Measurements from ENCODE around the gene CARTPT. TPM values are rescaled to one million over a fixed set of nuclear protein-coding genes. Genes with fewer than 3 reads are reported as not detected.

Gene CARTPT
- total and polyA plus RNA-seq, 2 of the 8 experiments (the other 6 are each of a cell fraction or from before 2014, with no cell fraction given): not detected

GRCh38 chr5:71744009-71744790, 25.1 kb downstream of the CARTPT start:
- no peak overlapping the region for H2AK5ac ChIP-seq (ENCODE audit: low read depth, low read length)
- DNase-seq (ENCODE audit: low read depth in 1 of 2, low spot score in 2 of 2) (no peak), FAIRE-seq (no peak)
- H3K9me3 ChIP-seq (ENCODE audit: insufficient read depth in 2 of 2, low read depth in 1 of 2, low read length in 1 of 2): no peaks in the 10 kb centered on the region
- H4K5ac ChIP-seq (ENCODE audit: insufficient read length, low read depth, low read length): no peak overlapping the region
- no peak overlapping the region for H3K9ac ChIP-seq (replicated peaks in 1 of 4; ENCODE audit: extremely low read depth in 1 of 4, low read depth in 3 of 4, low read length in 3 of 4)
- no peak overlapping the region for H2BK15ac ChIP-seq (ENCODE audit: low read length)
- no peak overlapping the region for H2BK20ac ChIP-seq (ENCODE audit: low read length)
- H3K18ac ChIP-seq (ENCODE audit: extremely low read depth, low read length): no peak overlapping the region
- POLR2A ChIA-PET (ENCODE audit: partially characterized antibody): no interaction called here
- no peak overlapping the region for H2BK5ac ChIP-seq (ENCODE audit: low read depth, low read length)
- H3K4me3 ChIP-seq (ENCODE audit: extremely low read depth in 1 of 4, insufficient read depth in 2 of 4, low read depth in 3 of 4, low read length in 4 of 4): no peak overlapping the region
- no peak overlapping the region for H3K4ac ChIP-seq (replicated peaks; ENCODE audit: insufficient read length, low read depth, low read length)
- H3K4me1 ChIP-seq (replicated peaks in 1 of 4; ENCODE audit: control insufficient read depth in 3 of 4, insufficient read depth in 4 of 4, low read length in 3 of 4): no peaks in the 10 kb centered on the region
- H3K79me2 ChIP-seq (ENCODE audit: control insufficient read depth in 1 of 2, insufficient read depth in 2 of 2, low read length in 2 of 2): no peaks in the 10 kb centered on the region
- 85% methylated on average over 7 of the region's 7 CpGs; no CpG with 5 or more reads in 1 of the 2 experiments for WGBS, 2 experiments (ENCODE audit: extremely low coverage in 1 of 2, insufficient coverage in 1 of 2, insufficient read length in 1 of 2, insufficient replicate concordance in 2 of 2, low coverage in 1 of 2, low lambda C conversion rate in 2 of 2, missing lambda C conversion rate in 1 of 2)
- no peaks in the 10 kb centered on the region for H3K23me2 ChIP-seq (ENCODE audit: low read depth, low read length)
- H3K79me1 ChIP-seq (ENCODE audit: low read depth, low read length): no peaks in the 10 kb centered on the region
- H3K14ac ChIP-seq (ENCODE audit: insufficient read length): no peak overlapping the region
- H4K8ac ChIP-seq (ENCODE audit: extremely low read depth, insufficient read depth, low read length): no peak overlapping the region
- H3K23ac ChIP-seq (ENCODE audit: insufficient read length): no peak overlapping the region
- CTCF ChIA-PET (ENCODE audit: partially characterized antibody): interaction anchor here (1.4 kb wide), 1 partner anchor 144 kb away, joined by 3 read pairs; no protein-coding TSS in a partner anchor
- H3K56ac ChIP-seq (replicated peaks; ENCODE audit: insufficient read length, low read depth, low read length): no peak overlapping the region
- H2AFZ ChIP-seq (ENCODE audit: low read length): no peak overlapping the region
- no peak overlapping the region for H3K27ac ChIP-seq (ENCODE audit: low read depth, low read length)
- H3K27me3 ChIP-seq (replicated peaks in 1 of 4; ENCODE audit: control insufficient read depth in 3 of 4, extremely low read depth in 1 of 4, insufficient read depth in 3 of 4, low read length in 3 of 4): no peaks in the 10 kb centered on the region
- H2BK12ac ChIP-seq (ENCODE audit: low read depth, low read length): no peak overlapping the region
- H2BK120ac ChIP-seq (replicated peaks; ENCODE audit: low read depth, low read length): no peak overlapping the region
- no peak overlapping the region for H4K91ac ChIP-seq (replicated peaks; ENCODE audit: insufficient read length, low read length)
- H4K20me1 ChIP-seq (replicated peaks in 1 of 2; ENCODE audit: control insufficient read depth in 1 of 2, insufficient read depth in 2 of 2, low read length in 2 of 2): no peaks in the 10 kb centered on the region
- no peaks in the 10 kb centered on the region for H3K36me3 ChIP-seq (ENCODE audit: control insufficient read depth in 2 of 4, insufficient read depth in 4 of 4, low read length in 3 of 4)
- no peak overlapping the region for H3K4me2 ChIP-seq (ENCODE audit: insufficient read depth in 1 of 2, low read depth in 2 of 2, low read length in 2 of 2)
- TF ChIP-seq CHD2 (IDR thresholded peaks at IDR 0.05; ENCODE audit: low read length) (no peak), JUND (IDR thresholded peaks at IDR 0.05; ENCODE audit: low read length) (no peak), MAX (IDR thresholded peaks at IDR 0.05) (no peak), PHF8 (conservative IDR thresholded peaks at IDR 0.05; ENCODE audit: low read depth, low read length) (no peak), EP300 (IDR thresholded peaks at IDR 0.05; ENCODE audit: borderline replicate concordance in 1 of 2, low read depth in 2 of 2, low read length in 2 of 2) (no peak), EZH2 (IDR thresholded peaks at IDR 0.05; ENCODE audit: low read depth, low read length, severe bottlenecking) (no peak), GTF2F1 (IDR thresholded peaks at IDR 0.05; ENCODE audit: borderline replicate concordance, low read depth, low read length) (no peak), KDM5A (IDR thresholded peaks at IDR 0.05; ENCODE audit: low read length) (no peak), BACH1 (IDR thresholded peaks at IDR 0.05; ENCODE audit: low read length) (no peak)
- TF ChIP-seq, protein P1, sequence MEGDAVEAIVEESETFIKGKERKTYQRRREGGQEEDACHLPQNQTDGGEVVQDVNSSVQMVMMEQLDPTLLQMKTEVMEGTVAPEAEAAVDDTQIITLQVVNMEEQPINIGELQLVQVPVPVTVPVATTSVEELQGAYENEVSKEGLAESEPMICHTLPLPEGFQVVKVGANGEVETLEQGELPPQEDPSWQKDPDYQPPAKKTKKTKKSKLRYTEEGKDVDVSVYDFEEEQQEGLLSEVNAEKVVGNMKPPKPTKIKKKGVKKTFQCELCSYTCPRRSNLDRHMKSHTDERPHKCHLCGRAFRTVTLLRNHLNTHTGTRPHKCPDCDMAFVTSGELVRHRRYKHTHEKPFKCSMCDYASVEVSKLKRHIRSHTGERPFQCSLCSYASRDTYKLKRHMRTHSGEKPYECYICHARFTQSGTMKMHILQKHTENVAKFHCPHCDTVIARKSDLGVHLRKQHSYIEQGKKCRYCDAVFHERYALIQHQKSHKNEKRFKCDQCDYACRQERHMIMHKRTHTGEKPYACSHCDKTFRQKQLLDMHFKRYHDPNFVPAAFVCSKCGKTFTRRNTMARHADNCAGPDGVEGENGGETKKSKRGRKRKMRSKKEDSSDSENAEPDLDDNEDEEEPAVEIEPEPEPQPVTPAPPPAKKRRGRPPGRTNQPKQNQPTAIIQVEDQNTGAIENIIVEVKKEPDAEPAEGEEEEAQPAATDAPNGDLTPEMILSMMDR (IDR thresholded peaks at IDR 0.05; ENCODE audit: control extremely low read depth in 1 of 3, insufficient read depth in 1 of 3, low read depth in 1 of 3, low read length in 3 of 3): no peak

Data from H1 (cell line).